ENCODE results near the gene C2CD2. TPM values are rescaled to one million over a fixed set of nuclear protein-coding genes. Genes with fewer than 3 reads are reported as not detected.

The C2CD2 gene
- total RNA-seq, 5 donors from 2014 or later (not counting 1 experiment from before 2014, with no cell fraction given): 7.7 to 15.0 (median 9.5) TPM

DNA sequence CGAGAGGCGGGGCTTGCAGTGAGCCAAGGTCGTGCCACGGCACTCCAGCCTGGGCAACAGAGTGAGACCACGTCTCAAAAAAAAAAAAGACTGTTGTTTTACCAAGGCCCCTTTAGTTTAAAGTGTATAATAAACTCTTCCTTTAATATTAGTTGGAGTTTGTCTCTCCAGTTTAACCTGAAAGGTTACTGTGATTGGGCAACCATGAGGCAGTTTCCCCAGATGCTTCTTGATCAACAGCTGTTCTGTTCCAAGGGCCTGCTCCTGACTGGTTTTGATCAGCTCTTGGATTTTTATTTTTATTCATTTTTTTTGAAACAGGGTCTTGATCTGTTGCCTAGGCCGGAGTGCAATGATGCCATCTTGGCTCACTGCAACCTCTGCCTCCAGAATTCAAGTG is 18.1 kb upstream of the C2CD2 start:
- no peaks in the 10 kb centered on the region for H3K9me3 Mint-ChIP-seq
- peaks cover 14 to 21% (median 16%) of the 10 kb centered on the region in 3 donors for H3K4me1 Mint-ChIP-seq
- no peaks in the 10 kb centered on the region for H3K27me3 Mint-ChIP-seq
- H3K27ac ChIP-seq (ENCODE audit: low read length): no peak overlapping the region
- no peaks in the 10 kb centered on the region for H3K9me3 ChIP-seq
- no peak overlapping the region for H3K27ac Mint-ChIP-seq
- H3K4me3 Mint-ChIP-seq: no peak overlapping the region
- ATAC-seq (replicated peaks in 1 of 4): no peak
- peaks cover 0 to 16% of the 10 kb centered on the region in 2 experiments for H3K4me1 ChIP-seq (ENCODE audit: control insufficient read depth in 1 of 2, extremely low read depth in 1 of 2, insufficient read depth in 2 of 2, low read length in 2 of 2)
- H3K4me3 ChIP-seq (ENCODE audit: control insufficient read depth in 1 of 2, extremely low read depth in 1 of 2, low read length in 1 of 2): no peak overlapping the region
- WGBS (ENCODE audit: insufficient coverage): 100% methylated on average over 1 of the region's 6 CpGs
- POLR2A ChIA-PET: no interaction called here
- peaks cover 0 to 3% of the 10 kb centered on the region in 2 experiments for H3K27me3 ChIP-seq (replicated peaks in 1 of 2; ENCODE audit: control insufficient read depth in 2 of 2, extremely low read depth in 1 of 2, insufficient read depth in 2 of 2, low read length in 1 of 2)
- no peaks in the 10 kb centered on the region for H3K36me3 Mint-ChIP-seq
- no peak for DNase-seq
- H3K36me3 ChIP-seq (ENCODE audit: control insufficient read depth in 2 of 2, extremely low read depth in 1 of 2, insufficient read depth in 1 of 2, low read length in 1 of 2): no peaks in the 10 kb centered on the region
- CTCF ChIA-PET: no interaction called here

DNA sequence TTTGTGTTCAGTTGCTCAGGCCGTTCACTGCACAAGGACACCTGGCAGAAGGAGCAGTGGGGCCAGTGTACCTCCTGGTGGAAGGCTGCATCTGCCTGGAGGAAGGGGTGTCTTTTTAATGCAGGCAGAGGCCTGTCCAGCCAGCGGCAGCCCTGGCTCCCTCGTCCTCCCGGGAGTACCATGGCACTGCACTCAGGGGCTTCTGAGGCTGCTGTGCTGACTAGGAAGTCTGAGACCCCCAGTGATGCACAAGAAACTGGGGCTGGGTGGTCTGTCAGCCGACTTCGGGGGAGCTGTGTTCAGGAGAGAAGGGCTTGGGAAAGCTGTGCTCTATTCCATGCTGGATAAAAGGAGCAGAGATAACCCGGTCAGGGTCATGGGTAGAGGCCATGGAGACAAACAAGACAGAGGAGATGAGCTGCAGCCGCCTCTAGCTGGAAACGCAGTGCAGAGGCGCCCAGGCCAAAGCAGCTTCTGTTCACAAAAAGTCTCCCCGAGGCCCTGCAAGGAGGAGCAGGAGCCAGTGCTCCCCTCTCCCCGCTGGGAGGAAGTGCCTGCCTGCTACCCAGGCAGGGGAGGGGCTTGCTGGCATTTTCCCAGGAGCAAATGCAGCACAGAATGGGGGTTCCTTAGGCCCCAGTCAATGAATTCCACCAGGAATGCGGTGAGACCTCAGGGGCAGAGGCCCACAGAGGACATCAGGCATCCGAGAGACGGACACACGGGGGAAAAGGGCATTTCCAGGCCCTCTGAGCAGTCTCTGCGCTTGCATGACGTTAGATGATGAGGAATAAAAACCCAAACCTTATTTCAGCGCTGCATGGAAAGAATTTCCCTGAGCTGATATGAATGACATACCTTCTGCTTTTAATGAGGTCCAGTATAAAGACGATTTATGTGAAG is 17.2 kb upstream of the C2CD2 start:
- no peaks in the 10 kb centered on the region for H3K9me3 ChIP-seq
- H3K4me1 Mint-ChIP-seq: peaks cover 14 to 21% (median 16%) of the 10 kb centered on the region in 3 donors
- H3K4me3 Mint-ChIP-seq: no peak overlapping the region
- no peaks in the 10 kb centered on the region for H3K36me3 ChIP-seq (ENCODE audit: control insufficient read depth in 2 of 2, extremely low read depth in 1 of 2, insufficient read depth in 1 of 2, low read length in 1 of 2)
- H3K27me3 ChIP-seq (replicated peaks in 1 of 2; ENCODE audit: control insufficient read depth in 2 of 2, extremely low read depth in 1 of 2, insufficient read depth in 2 of 2, low read length in 1 of 2): peaks cover 0 to 3% of the 10 kb centered on the region in 2 experiments
- H3K36me3 Mint-ChIP-seq: no peaks in the 10 kb centered on the region
- no peak overlapping the region for H3K4me3 ChIP-seq (ENCODE audit: control insufficient read depth in 1 of 2, extremely low read depth in 1 of 2, low read length in 1 of 2)
- CTCF ChIA-PET: no interaction called here
- H3K27me3 Mint-ChIP-seq: no peaks in the 10 kb centered on the region
- peaks cover 0 to 16% of the 10 kb centered on the region in 2 experiments for H3K4me1 ChIP-seq (ENCODE audit: control insufficient read depth in 1 of 2, extremely low read depth in 1 of 2, insufficient read depth in 2 of 2, low read length in 2 of 2)
- no peak overlapping the region for H3K27ac ChIP-seq (ENCODE audit: low read length)
- POLR2A ChIA-PET: interaction anchor here in 1 of 2 donors (0.9 kb wide), 1 partner anchor 19 kb away, joined by 3 read pairs; no protein-coding TSS in a partner anchor
- ATAC-seq (replicated peaks in 1 of 4) (no peak), DNase-seq (no peak)
- 81% methylated on average over 17 of the region's 20 CpGs for WGBS (ENCODE audit: insufficient coverage)
- no peak overlapping the region for H3K27ac Mint-ChIP-seq
- no peaks in the 10 kb centered on the region for H3K9me3 Mint-ChIP-seq

GRCh38 chr21:41970106-41970391 is 16.2 kb upstream of the C2CD2 start:
- Histone ChIP-seq H3K4me3 (ENCODE audit: control insufficient read depth in 1 of 2, extremely low read depth in 1 of 2, low read length in 1 of 2) (no peak overlapping the region), H3K27me3 (replicated peaks in 1 of 2; ENCODE audit: control insufficient read depth in 2 of 2, extremely low read depth in 1 of 2, insufficient read depth in 2 of 2, low read length in 1 of 2) (peaks cover 0 to 10% of the 10 kb centered on the region in 2 experiments), H3K27ac (ENCODE audit: low read length) (no peak overlapping the region), H3K9me3 (no peaks in the 10 kb centered on the region), H3K36me3 (ENCODE audit: control insufficient read depth in 2 of 2, extremely low read depth in 1 of 2, insufficient read depth in 1 of 2, low read length in 1 of 2) (no peaks in the 10 kb centered on the region), H3K4me1 (ENCODE audit: control insufficient read depth in 1 of 2, extremely low read depth in 1 of 2, insufficient read depth in 2 of 2, low read length in 2 of 2) (peaks cover 0 to 16% of the 10 kb centered on the region in 2 experiments)
- ChIA-PET CTCF (no interaction called here), POLR2A (interaction anchor here in 1 of 2 donors (0.9 kb wide), 1 partner anchor 20 kb away, joined by 3 read pairs; no protein-coding TSS in a partner anchor)
- ATAC-seq (replicated peaks in 1 of 4) (no peak), DNase-seq (no peak)
- Mint-ChIP-seq H3K27ac (no peak overlapping the region), H3K27me3 (peaks cover 0 to 2% of the 10 kb centered on the region in 2 donors), H3K9me3 (no peaks in the 10 kb centered on the region), H3K36me3 (no peaks in the 10 kb centered on the region), H3K4me1 (peaks cover 13 to 18% (median 15%) of the 10 kb centered on the region in 3 donors), H3K4me3 (no peak overlapping the region)
- WGBS (ENCODE audit: insufficient coverage): no CpG with 5 or more reads among the region's 5 CpGs

DNA sequence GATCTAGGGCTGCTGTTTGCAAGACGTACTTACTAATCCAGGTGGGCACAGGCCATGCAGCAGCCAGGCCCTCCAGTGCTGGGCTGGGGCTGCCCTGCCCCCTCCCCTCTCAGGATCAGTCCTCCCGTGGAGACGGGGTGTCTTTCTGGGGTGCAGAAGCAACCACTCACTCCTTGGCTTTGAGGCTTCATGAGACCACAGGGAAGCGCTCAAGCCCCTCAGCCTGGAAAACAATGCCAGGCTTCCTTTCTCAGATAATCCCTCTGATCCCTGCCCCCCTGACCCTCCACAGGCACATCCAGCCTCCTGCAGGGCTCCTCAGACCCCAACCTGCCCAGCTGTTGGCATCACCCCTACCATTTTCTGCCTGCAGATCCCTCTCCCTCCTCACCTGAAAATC is 13.9 kb upstream of the C2CD2 start:
- no peak overlapping the region for H3K4me3 ChIP-seq (ENCODE audit: control insufficient read depth in 1 of 2, extremely low read depth in 1 of 2, low read length in 1 of 2)
- peaks cover 8% of the 10 kb centered on the region in 2 donors for H3K27me3 Mint-ChIP-seq
- H3K36me3 Mint-ChIP-seq: no peaks in the 10 kb centered on the region
- no peak for ATAC-seq (replicated peaks in 1 of 4)
- H3K36me3 ChIP-seq (ENCODE audit: control insufficient read depth in 2 of 2, extremely low read depth in 1 of 2, insufficient read depth in 1 of 2, low read length in 1 of 2): no peaks in the 10 kb centered on the region
- H3K4me1 ChIP-seq (ENCODE audit: control insufficient read depth in 1 of 2, extremely low read depth in 1 of 2, insufficient read depth in 2 of 2, low read length in 2 of 2): no peaks in the 10 kb centered on the region
- H3K9me3 ChIP-seq: no peaks in the 10 kb centered on the region
- H3K27ac Mint-ChIP-seq: no peak overlapping the region
- H3K27me3 ChIP-seq (replicated peaks in 1 of 2; ENCODE audit: control insufficient read depth in 2 of 2, extremely low read depth in 1 of 2, insufficient read depth in 2 of 2, low read length in 1 of 2): peaks cover 0 to 27% of the 10 kb centered on the region in 2 experiments
- H3K4me3 Mint-ChIP-seq: no peak overlapping the region
- H3K9me3 Mint-ChIP-seq: no peaks in the 10 kb centered on the region
- ChIA-PET POLR2A (no interaction called here), CTCF (no interaction called here)
- no peaks in the 10 kb centered on the region for H3K4me1 Mint-ChIP-seq
- DNase-seq: peak in 1 of 35 experiments; percentile 5
- no peak overlapping the region for H3K27ac ChIP-seq (ENCODE audit: low read length)
- 85% methylated on average over 4 of the region's 4 CpGs for WGBS (ENCODE audit: insufficient coverage)

GRCh38 chr21:41966872-41967621 is 13.2 kb upstream of the C2CD2 start:
- 95% methylated on average over 9 of the region's 10 CpGs for WGBS (ENCODE audit: insufficient coverage)
- ChIA-PET CTCF (no interaction called here), POLR2A (interaction anchor here in 1 of 2 donors (0.6 kb wide), 1 partner anchor 38 kb away, joined by 4 read pairs; no protein-coding TSS in a partner anchor)
- Mint-ChIP-seq H3K27me3 (peaks cover 8 to 14% of the 10 kb centered on the region in 2 donors), H3K9me3 (no peaks in the 10 kb centered on the region), H3K36me3 (no peaks in the 10 kb centered on the region), H3K4me3 (no peak overlapping the region), H3K27ac (no peak overlapping the region), H3K4me1 (peaks cover 0 to under 1% (median under 1%) of the 10 kb centered on the region in 3 donors)
- no peaks in the 10 kb centered on the region for H3K36me3 ChIP-seq (ENCODE audit: control insufficient read depth in 2 of 2, extremely low read depth in 1 of 2, insufficient read depth in 1 of 2, low read length in 1 of 2)
- no peak overlapping the region for H3K27ac ChIP-seq (ENCODE audit: low read length)
- H3K4me1 ChIP-seq (ENCODE audit: control insufficient read depth in 1 of 2, extremely low read depth in 1 of 2, insufficient read depth in 2 of 2, low read length in 2 of 2): no peaks in the 10 kb centered on the region
- no peak overlapping the region for H3K4me3 ChIP-seq (ENCODE audit: control insufficient read depth in 1 of 2, extremely low read depth in 1 of 2, low read length in 1 of 2)
- DNase-seq (peak in 1 of 35 experiments; percentile 10), ATAC-seq (replicated peaks in 1 of 4) (no peak)
- H3K9me3 ChIP-seq: no peaks in the 10 kb centered on the region
- peaks cover 0 to 33% of the 10 kb centered on the region in 2 experiments for H3K27me3 ChIP-seq (replicated peaks in 1 of 2; ENCODE audit: control insufficient read depth in 2 of 2, extremely low read depth in 1 of 2, insufficient read depth in 2 of 2, low read length in 1 of 2)

DNA sequence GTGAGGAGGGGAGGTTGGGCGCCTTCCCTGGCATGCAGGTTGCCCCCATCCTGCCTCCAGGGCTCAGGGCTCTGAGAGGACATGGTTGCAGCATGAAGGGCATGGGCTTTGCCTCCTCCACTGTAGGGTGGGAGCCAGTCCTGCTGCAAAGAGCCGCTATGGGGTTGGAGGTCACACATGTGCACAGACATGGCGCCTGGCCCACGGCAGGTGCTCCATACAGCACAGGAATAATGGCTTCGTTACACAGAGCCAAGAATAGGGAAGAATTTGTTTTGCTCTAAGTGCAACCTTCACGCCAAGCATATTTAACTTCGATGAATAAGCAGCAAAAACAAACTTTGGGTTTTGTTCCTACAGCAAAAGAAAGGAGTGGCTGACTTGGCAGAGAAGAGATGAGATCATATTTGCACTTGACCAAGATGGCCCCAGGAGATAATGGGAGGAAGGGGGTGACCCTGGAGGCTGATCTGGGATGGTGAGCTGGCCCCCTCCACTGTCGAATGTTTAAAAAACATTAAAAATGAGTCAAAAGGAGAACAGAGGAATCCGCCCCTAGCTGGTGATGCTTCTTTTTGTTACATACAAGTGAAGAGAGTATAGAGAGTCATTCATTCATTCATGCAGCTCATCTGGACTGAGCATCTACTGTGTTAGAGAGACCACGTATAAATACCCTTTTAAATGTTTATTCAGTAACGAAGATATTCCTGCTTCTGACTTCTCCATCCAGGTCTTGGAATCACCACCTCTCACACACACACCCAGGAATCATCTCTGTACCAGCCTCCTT is 12.4 kb upstream of the C2CD2 start:
- Histone ChIP-seq H3K9me3 (no peaks in the 10 kb centered on the region), H3K27ac (ENCODE audit: low read length) (no peak overlapping the region), H3K4me1 (ENCODE audit: control insufficient read depth in 1 of 2, extremely low read depth in 1 of 2, insufficient read depth in 2 of 2, low read length in 2 of 2) (peaks cover 0 to 5% of the 10 kb centered on the region in 2 experiments), H3K4me3 (ENCODE audit: control insufficient read depth in 1 of 2, extremely low read depth in 1 of 2, low read length in 1 of 2) (no peak overlapping the region), H3K27me3 (replicated peaks in 1 of 2; ENCODE audit: control insufficient read depth in 2 of 2, extremely low read depth in 1 of 2, insufficient read depth in 2 of 2, low read length in 1 of 2) (peaks cover 0 to 41% of the 10 kb centered on the region in 2 experiments), H3K36me3 (ENCODE audit: control insufficient read depth in 2 of 2, extremely low read depth in 1 of 2, insufficient read depth in 1 of 2, low read length in 1 of 2) (no peaks in the 10 kb centered on the region)
- H3K36me3 Mint-ChIP-seq: no peaks in the 10 kb centered on the region
- ATAC-seq (replicated peaks in 1 of 4) (no peak), DNase-seq (no peak)
- peaks cover 4 to 9% (median 8%) of the 10 kb centered on the region in 3 donors for H3K4me1 Mint-ChIP-seq
- ChIA-PET CTCF (no interaction called here), POLR2A (interaction anchor here in 1 of 2 donors (0.6 kb wide), 1 partner anchor 38 kb away, joined by 4 read pairs; no protein-coding TSS in a partner anchor)
- H3K27ac Mint-ChIP-seq: no peak overlapping the region
- H3K9me3 Mint-ChIP-seq: no peaks in the 10 kb centered on the region
- H3K27me3 Mint-ChIP-seq: peaks cover 8 to 21% of the 10 kb centered on the region in 2 donors
- H3K4me3 Mint-ChIP-seq: no peak overlapping the region
- 91% methylated on average over 9 of the region's 11 CpGs for WGBS (ENCODE audit: insufficient coverage)

Data from T-cell (primary cell).